Vagina (tissue), 2 donors: ENCODE measurements around the gene RNF133.

Experiments used
- CTCF ChIP-seq, 3 experiments: fragments of 450-650 bp in 2 of 3; fragments of 200-600 bp in 1 of 3; sonication (generic) in 1 of 3; IDR thresholded peaks; one replicate each; pipeline ENCODE4 v1.5.1; 2017 to 2019; ENCODE audit warnings: antibody characterized with exemption in 3 of 3, mild to moderate bottlenecking in 2 of 3, moderate library complexity in 2 of 3
- POLR2A ChIP-seq, 2 donors: fragments of 450-650 bp; IDR thresholded peaks; one replicate each; pipeline ENCODE4 v1.6.1; 2017; ENCODE audit warnings: antibody characterized with exemption in 2 of 2, mild to moderate bottlenecking in 2 of 2, moderate library complexity in 2 of 2
- POLR2AphosphoS5 ChIP-seq, 2 donors: sonication (generic); formaldehyde crosslinking; IDR thresholded peaks; one replicate each; pipeline ENCODE4 v1.9.0; 2017; ENCODE audit warnings: antibody characterized with exemption in 2 of 2, mild to moderate bottlenecking in 2 of 2, low read depth in 1 of 2; ENCODE audit not compliant: insufficient read depth in 1 of 2

DNA sequence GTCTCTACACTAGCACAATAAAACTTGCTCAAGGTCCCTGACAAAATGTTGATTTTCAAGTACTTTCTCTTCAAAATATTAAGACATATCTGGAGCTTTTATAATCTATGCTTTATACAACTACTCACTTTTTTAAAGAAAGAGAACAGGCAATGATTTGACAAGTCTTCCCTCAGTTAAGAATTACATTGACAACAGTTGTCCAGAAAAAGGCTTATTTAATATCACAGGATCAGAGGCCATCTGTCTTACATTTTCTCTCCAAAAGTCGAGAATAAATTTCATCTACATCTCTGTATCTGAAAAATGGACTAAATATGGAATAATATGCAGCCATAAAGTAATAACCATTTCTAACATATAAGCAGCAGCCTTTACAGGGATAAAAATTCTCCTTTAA is 12.0 kb upstream of the RNF133 start:
- TF ChIP-seq CTCF (IDR thresholded peaks at IDR 0.05) = no peak
- TF ChIP-seq POLR2AphosphoS5 (IDR thresholded peaks at IDR 0.05; ENCODE audit: insufficient read depth in 1 of 2, low read depth in 1 of 2) = no peak
- TF ChIP-seq POLR2A (IDR thresholded peaks at IDR 0.05) = no peak
